ENCODE measurements around the gene MYO6. TPM values are rescaled to one million over a fixed set of nuclear protein-coding genes. Genes with fewer than 3 reads are reported as not detected.

Gene MYO6
- total RNA-seq, 1 experiment from 2014 or later = 46.9 TPM

DNA sequence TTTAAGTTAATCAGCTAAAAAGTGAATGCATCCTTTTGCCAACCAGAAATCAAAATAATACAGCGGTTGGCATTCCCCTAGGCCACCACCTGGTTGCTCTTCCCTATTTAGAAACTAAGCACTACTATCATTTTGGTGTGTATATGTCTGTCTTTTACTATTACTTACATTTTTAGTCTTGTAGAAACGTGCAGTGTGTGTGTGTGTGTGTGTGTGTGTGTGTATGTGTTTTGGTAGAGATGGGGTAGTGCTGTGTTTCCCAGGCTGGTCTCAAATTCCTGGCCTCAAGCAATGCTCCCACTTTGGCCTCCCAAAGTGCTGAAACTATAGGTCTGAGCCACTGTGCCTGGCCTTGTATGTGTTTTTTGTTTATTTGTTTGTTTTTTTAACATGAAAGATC is 27.4 kb downstream of the MYO6 start:
- TF ChIP-seq, protein P1, sequence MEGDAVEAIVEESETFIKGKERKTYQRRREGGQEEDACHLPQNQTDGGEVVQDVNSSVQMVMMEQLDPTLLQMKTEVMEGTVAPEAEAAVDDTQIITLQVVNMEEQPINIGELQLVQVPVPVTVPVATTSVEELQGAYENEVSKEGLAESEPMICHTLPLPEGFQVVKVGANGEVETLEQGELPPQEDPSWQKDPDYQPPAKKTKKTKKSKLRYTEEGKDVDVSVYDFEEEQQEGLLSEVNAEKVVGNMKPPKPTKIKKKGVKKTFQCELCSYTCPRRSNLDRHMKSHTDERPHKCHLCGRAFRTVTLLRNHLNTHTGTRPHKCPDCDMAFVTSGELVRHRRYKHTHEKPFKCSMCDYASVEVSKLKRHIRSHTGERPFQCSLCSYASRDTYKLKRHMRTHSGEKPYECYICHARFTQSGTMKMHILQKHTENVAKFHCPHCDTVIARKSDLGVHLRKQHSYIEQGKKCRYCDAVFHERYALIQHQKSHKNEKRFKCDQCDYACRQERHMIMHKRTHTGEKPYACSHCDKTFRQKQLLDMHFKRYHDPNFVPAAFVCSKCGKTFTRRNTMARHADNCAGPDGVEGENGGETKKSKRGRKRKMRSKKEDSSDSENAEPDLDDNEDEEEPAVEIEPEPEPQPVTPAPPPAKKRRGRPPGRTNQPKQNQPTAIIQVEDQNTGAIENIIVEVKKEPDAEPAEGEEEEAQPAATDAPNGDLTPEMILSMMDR (conservative IDR thresholded peaks at IDR 0.05) = no peak
- H3K9me3 ChIP-seq (ENCODE audit: control insufficient read depth, low read depth, low read length) = no peaks in the 10 kb centered on the region
- no peaks in the 10 kb centered on the region for H3K27me3 ChIP-seq (ENCODE audit: insufficient read depth, low read length)
- DNase-seq = no peak
- no peaks in the 10 kb centered on the region for H3K4me1 ChIP-seq (ENCODE audit: insufficient read depth, low read length)
- H2AK5ac ChIP-seq (ENCODE audit: insufficient read length, low read length) = no peak overlapping the region
- no peaks in the 10 kb centered on the region for H3K79me1 ChIP-seq (ENCODE audit: insufficient read depth, low read depth, low read length, poor library complexity, severe bottlenecking)
- H2BK120ac ChIP-seq (ENCODE audit: low read depth, low read length, poor library complexity, severe bottlenecking) = no peak overlapping the region
- H3K4me2 ChIP-seq (ENCODE audit: insufficient read depth, insufficient read length, low read length) = no peak overlapping the region
- no peak overlapping the region for H2BK12ac ChIP-seq (ENCODE audit: insufficient read length, low read depth, low read length)
- H2BK20ac ChIP-seq (ENCODE audit: low read depth, low read length, poor library complexity, severe bottlenecking) = no peak overlapping the region
- no peak overlapping the region for H2BK15ac ChIP-seq (ENCODE audit: low read depth, low read length)
- Mint-ChIP-seq H3K36me3 (ENCODE audit: insufficient read depth in 1 of 3, low read depth in 3 of 3) (peaks cover 0 to 8% (median 0%) of the 10 kb centered on the region in 3 experiments; a peak in 1 of 7 replicates), H3K9me3 (no peaks in the 10 kb centered on the region), H3K27me3 (ENCODE audit: low read depth) (no peaks in the 10 kb centered on the region), H3K4me3 (no peak overlapping the region), H3K27ac (no peak overlapping the region; a peak in 1 of 7 replicates), H3K4me1 (peaks cover 0 to 12% of the 10 kb centered on the region in 2 experiments; a peak in 3 of 4 replicates)
- WGBS (ENCODE audit: extremely low coverage, insufficient read length, low lambda C conversion rate) = no CpG with 5 or more reads among the region's 2 CpGs
- no peak overlapping the region for H4K5ac ChIP-seq (ENCODE audit: insufficient read length, low read depth, low read length)
- no peak overlapping the region for H3K4ac ChIP-seq (ENCODE audit: low read depth, low read length)
- H3K9ac ChIP-seq (ENCODE audit: extremely low read depth, insufficient read length, low read length) = no peak overlapping the region
- no peak overlapping the region for H4K8ac ChIP-seq (replicated peaks; ENCODE audit: insufficient read length, low read depth, low read length)
- no peak overlapping the region for H2BK5ac ChIP-seq (ENCODE audit: insufficient read length, low read length)
- H3K56ac ChIP-seq (ENCODE audit: insufficient read length, low read depth, low read length) = no peak overlapping the region
- H3K79me2 ChIP-seq (ENCODE audit: insufficient read depth, low read length) = no peaks in the 10 kb centered on the region
- no peak overlapping the region for H3K27ac ChIP-seq (ENCODE audit: insufficient read length, low read depth, low read length)
- H3K23me2 ChIP-seq (ENCODE audit: insufficient read length, low read depth, low read length, poor library complexity, severe bottlenecking) = no peaks in the 10 kb centered on the region
- no peak overlapping the region for H3K23ac ChIP-seq (ENCODE audit: insufficient read length, low read depth, low read length)
- no peak overlapping the region for H3K18ac ChIP-seq (ENCODE audit: insufficient read length, low read depth, low read length)
- no peak overlapping the region for H3T11ph ChIP-seq (ENCODE audit: low read length)
- H3K14ac ChIP-seq (ENCODE audit: insufficient read depth, low read length) = no peak overlapping the region
- H4K91ac ChIP-seq (ENCODE audit: insufficient read length, low read depth, low read length) = no peak overlapping the region
- H4K20me1 ChIP-seq (ENCODE audit: control insufficient read depth, insufficient read depth, insufficient read length) = no peaks in the 10 kb centered on the region
- no peak overlapping the region for H2AFZ ChIP-seq (ENCODE audit: low read length)

All from H9 (cell line).